AG04449 (cell line): ENCODE results near the gene CNOT10.

Experiments
- CTCF ChIA-PET: fragments of 350-600 bp; formaldehyde crosslinking; extraction: SDS; loops from one replicate; lab custom pipeline; 2021; ENCODE audit warnings: antibody characterized with exemption; lab: Yijun Ruan, JAX
- POLR2A ChIA-PET: fragments of 400-600, 350-600 bp; formaldehyde crosslinking; extraction: SDS; loops from one replicate; lab custom pipeline; 2020; ENCODE audit warnings: antibody characterized with exemption, inconsistent platforms; lab: Yijun Ruan, JAX
- DNase-seq: peaks from one replicate; pipeline ENCODE4 v3.0.0-alpha.2; 2010; ENCODE audit warnings: low read depth, low spot score
- H3K4me3 ChIP-seq: 2 replicates; pipeline ENCODE4 v1.5.1; 2011; ENCODE audit warnings: low read depth, mild to moderate bottlenecking, control low read depth, low read length
- TF ChIP-seq, protein P1 (sequence below): IDR thresholded peaks from one replicate; pipeline ENCODE4 v1.5.1; 2011; ENCODE audit warnings: mild to moderate bottlenecking, moderate library complexity, low read length, control low read depth, inconsistent platforms; ENCODE audit not compliant: insufficient read depth; ENCODE audit errors: missing control alignments

CNOT10 gene

DNA sequence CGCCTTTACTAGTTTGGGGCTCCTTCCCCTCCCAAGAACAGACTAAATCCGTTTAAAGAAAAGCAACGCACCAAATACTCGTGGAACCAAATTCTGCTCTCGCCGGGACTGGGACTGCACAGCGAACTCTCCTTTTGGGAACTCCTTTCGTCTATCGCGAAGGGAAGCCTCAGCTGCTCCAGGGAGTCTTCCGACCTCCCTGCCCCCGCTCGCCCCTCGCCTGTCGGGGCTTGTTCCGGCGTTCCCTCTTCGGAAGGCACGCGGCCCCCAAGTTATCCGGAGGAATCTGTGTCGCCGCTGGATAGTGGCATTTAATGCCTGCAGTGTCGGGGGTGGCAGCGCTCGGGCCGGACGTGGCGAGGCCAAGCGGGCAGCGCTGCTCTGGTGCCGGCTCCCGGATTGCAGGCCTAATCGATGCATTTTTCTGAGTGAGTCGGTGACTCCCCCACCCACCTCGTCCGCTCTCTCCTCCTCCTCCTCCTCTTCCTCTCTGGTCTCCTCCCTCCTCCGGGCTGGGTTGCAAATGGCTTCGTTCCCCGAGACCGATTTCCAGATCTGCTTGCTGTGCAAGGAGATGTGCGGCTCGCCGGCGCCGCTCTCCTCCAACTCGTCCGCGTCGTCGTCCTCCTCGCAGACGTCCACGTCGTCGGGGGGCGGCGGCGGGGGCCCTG lies 132.7 kb downstream of the CNOT10 start, which contains the start of gene TRIM71:
Gene TRIM71 (plus strand): TSS at position 440 of the 671 bp plus-strand sequence. CDS start 84 bp downstream, at position 524.
- TF ChIP-seq, protein P1, sequence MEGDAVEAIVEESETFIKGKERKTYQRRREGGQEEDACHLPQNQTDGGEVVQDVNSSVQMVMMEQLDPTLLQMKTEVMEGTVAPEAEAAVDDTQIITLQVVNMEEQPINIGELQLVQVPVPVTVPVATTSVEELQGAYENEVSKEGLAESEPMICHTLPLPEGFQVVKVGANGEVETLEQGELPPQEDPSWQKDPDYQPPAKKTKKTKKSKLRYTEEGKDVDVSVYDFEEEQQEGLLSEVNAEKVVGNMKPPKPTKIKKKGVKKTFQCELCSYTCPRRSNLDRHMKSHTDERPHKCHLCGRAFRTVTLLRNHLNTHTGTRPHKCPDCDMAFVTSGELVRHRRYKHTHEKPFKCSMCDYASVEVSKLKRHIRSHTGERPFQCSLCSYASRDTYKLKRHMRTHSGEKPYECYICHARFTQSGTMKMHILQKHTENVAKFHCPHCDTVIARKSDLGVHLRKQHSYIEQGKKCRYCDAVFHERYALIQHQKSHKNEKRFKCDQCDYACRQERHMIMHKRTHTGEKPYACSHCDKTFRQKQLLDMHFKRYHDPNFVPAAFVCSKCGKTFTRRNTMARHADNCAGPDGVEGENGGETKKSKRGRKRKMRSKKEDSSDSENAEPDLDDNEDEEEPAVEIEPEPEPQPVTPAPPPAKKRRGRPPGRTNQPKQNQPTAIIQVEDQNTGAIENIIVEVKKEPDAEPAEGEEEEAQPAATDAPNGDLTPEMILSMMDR: no peak
- CTCF ChIA-PET: no interaction called here
- H3K4me3 ChIP-seq: peak within 1 kb of the TSS; percentile 38
- POLR2A ChIA-PET: no interaction called here
- no peak for DNase-seq

DNA sequence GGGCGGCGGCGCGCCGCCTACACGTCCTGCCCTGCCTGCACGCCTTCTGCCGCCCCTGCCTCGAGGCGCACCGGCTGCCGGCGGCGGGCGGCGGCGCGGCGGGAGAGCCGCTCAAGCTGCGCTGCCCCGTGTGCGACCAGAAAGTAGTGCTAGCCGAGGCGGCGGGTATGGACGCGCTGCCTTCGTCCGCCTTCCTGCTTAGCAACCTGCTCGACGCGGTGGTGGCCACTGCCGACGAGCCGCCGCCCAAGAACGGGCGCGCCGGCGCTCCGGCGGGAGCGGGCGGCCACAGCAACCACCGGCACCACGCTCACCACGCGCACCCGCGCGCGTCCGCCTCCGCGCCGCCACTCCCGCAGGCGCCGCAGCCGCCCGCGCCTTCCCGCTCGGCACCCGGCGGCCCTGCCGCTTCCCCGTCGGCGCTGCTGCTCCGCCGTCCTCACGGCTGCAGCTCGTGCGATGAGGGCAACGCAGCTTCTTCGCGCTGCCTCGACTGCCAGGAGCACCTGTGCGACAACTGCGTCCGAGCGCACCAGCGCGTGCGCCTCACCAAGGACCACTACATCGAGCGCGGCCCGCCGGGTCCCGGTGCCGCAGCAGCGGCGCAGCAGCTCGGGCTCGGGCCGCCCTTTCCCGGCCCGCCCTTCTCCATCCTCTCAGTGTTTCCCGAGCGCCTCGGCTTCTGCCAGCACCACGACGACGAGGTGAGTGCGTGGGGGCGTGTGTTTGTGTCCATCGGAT lies 133.4 kb downstream of the CNOT10 start:
- ChIA-PET POLR2A (no interaction called here), CTCF (no interaction called here)
- no peak overlapping the region for H3K4me3 ChIP-seq
- TF ChIP-seq, protein P1: no peak
- DNase-seq: no peak

DNA sequence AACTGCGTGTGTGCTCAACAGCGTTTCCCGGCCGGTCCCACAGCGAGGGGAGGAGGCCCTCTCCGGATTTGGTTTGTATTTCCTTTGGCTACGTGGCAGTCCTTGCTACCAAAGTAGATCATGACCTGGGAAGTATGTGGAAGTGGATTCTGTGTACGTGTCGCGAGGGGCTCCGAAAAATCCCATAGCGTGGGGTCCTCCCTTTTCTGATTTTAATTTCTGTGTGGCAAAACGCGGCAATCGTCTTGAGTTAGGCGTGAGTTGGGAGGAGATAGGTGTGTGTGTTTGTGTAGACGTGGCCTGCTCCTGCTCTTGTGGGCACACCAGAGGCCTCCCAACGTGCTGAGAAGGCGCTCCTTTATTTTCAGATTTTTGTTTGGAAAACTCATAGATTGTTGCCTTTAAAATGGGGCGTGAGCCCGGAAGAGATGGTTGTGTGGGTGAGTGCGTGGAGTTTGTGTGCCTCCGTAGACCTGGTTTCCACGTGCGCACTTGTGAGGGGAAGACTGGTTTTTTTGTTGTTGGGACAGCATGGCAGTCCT lies 134.1 kb downstream of the CNOT10 start:
- H3K4me3 ChIP-seq: no peak overlapping the region
- POLR2A ChIA-PET: no interaction called here
- DNase-seq: no peak
- CTCF ChIA-PET: no interaction called here
- TF ChIP-seq, protein P1: no peak

DNA sequence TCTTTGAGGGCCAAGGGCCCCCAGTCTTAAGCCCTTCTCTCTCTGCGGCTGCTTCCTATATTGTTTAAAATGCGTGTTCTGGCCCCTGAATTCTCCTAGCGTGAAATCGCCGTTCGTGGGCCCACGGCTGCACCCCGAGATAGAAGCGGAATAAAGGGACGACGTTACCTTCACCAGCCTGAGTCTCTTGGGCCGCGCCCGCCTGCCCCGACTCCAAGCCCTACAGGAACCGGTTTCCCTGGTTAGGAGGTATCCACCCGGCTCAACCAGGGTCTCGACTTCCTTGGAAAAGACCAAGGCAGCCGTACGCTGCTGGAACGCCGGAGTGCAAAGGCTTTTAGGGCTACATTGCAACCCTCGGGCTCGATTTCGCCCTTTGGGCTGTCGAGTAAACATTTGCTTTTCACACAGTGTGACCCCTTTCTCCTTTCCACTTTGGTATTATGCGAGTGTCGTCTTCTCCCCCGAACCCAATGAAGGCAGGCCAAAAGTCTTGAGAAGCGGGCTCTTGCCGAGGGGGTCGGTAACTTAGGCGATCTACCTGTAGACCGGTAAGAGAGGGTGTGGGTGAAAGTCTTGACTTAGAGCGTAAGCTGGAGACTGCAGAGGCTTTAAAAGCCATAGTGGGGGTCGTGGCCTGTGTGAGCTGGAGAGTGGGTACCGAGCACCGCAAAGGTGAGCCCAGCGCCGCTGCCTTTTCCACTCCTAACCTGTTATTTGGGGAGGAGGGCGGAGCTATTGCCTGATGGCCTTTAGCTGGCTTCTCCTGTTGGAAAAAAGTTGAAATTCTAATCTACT lies 134.8 kb downstream of the CNOT10 start:
- H3K4me3 ChIP-seq: no peak overlapping the region
- POLR2A ChIA-PET: no interaction called here
- CTCF ChIA-PET: interaction anchor here (1.1 to 1.4 kb wide), 2 partner anchors 11 to 39 kb away, joined by 3 to 4 read pairs; no protein-coding TSS in a partner anchor

DNA sequence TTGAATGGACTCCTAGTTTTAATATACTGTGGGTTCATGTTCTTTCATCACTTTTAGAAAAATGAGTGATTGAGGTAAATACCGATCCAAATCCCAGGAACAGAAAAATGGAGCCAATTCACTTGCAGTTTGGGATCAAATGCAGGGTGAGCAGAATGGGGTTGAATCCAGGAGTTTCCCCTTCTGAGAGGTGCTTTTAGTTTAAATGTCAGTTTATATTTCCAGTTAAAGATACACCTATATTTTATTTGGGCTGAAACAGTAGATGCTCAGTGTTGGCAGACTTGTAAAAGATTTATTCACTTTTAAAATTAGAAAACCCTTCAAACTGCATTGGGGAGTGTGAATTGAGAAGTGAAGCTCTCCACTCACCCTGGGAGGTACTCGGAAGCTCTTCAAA lies 135.4 kb downstream of the CNOT10 start:
- TF ChIP-seq, protein P1: no peak
- no peak for DNase-seq
- ChIA-PET POLR2A (no interaction called here), CTCF (interaction anchor here (1.1 to 1.4 kb wide), 2 partner anchors 11 to 39 kb away, joined by 3 to 4 read pairs; no protein-coding TSS in a partner anchor)
- H3K4me3 ChIP-seq: no peak overlapping the region

More for the DNA sequence above, 134.8 kb downstream of the CNOT10 start:
- no peak for DNase-seq
- TF ChIP-seq, protein P1: no peak
